ENCODE measurements around the gene GBX2. TPM values are rescaled to one million over a fixed set of nuclear protein-coding genes. Genes with fewer than 3 reads are reported as not detected.

GBX2 gene
- total and polyA plus RNA-seq, 2 experiments from 2014 or later = not detected

DNA sequence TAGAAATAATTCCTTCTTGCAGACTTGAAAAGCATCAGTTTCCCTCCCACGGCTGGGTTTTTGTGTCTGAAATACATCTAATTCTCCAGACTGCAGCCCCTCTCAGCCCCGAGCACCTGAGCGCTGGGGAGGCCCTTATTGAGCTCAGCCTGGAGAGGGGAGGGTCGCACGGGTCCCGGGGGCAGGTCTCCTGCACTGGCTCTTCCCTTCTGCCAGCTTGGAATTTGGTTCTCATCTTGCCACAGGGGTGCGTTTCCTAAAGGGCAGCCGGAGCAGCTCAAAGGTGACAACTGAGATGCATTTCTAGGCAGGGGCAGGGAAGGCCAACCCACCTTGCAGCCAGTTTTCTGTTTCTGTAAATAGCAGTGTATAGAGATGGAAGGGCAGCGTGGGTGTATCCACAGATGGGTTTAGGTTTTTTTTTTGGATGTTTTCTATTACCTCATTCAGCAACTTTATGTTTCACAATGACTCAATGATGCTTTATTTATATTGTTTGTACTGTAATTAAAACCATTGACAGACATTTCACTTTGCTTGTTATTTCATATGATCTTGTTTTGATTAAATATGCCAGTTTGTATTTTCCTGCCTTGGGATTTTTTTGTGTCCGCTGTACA, 37.0 kb downstream of the GBX2 start:
- Histone ChIP-seq H2AFZ (no peak overlapping the region), H3K9me3 (ENCODE audit: low read depth) (no peaks in the 10 kb centered on the region), H3K4me3 (no peak overlapping the region), H3K27ac (no peak overlapping the region), H4K20me1 (ENCODE audit: insufficient read depth) (no peaks in the 10 kb centered on the region), H3K4me1 (ENCODE audit: insufficient read depth) (no peaks in the 10 kb centered on the region), H3K79me2 (ENCODE audit: insufficient read depth) (no peaks in the 10 kb centered on the region), H3F3A (ENCODE audit: insufficient read depth) (no peaks in the 10 kb centered on the region), H3K9me2 (ENCODE audit: insufficient read depth) (no peaks in the 10 kb centered on the region), H3K4me2 (ENCODE audit: unreplicated experiment) (no peak overlapping the region), H3K36me3 (ENCODE audit: low read depth) (no peaks in the 10 kb centered on the region; the same call in 1 of the 2 replicates), H3K9ac (no peak overlapping the region), H3K27me3 (replicated peaks; ENCODE audit: insufficient read depth) (no peaks in the 10 kb centered on the region)
- in situ Hi-C loops (cut with MboI) = no loop called here
- peak; percentile 27 for DNase-seq
- WGBS, 2 experiments (ENCODE audit: low coverage in 1 of 2, low lambda C conversion rate in 2 of 2, missing lambda C conversion rate in 2 of 2) = 53 to 57% methylated on average over 10 of the region's 10 CpGs
- no peak for TF ChIP-seq EZH2 (IDR thresholded peaks at IDR 0.05; ENCODE audit: insufficient read depth, poor library complexity, severe bottlenecking)
- TF ChIP-seq EZH2phosphoT487 (IDR thresholded peaks at IDR 0.05; ENCODE audit: insufficient read depth, low read depth) = no peak

DNA sequence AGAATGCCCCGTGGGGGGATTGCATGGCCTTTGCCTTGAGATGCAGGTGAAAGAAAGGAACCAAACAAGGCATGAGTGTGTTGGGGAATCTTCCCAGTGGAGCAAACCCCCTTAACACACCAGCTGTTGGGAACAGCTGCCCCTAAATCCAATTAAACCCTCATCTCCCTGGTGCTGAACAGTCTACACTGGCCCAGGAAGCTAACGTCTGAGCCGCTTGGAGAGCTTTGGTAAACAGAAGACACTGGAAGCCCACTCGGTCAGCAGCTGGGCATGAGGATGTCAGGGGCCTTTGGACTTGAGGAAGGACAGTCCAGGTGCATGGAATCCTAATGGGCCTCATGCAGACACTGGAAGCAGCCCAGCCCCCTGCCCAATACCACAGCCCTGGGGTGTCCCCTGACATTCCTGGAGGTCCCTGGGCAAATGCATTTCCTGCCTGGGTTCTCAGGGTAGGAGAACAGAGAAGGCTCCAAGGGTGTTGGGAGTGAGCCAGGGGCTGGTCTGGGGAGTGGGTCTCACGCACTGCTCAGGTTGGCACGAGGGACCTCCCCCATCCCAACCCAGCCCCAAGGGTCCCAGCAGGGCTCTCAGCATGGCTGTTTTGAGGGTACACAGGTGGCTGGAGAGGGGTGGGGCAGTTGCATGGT, 37.7 kb downstream of the GBX2 start:
- Histone ChIP-seq H2AFZ (no peak overlapping the region), H3K4me1 (ENCODE audit: insufficient read depth) (no peaks in the 10 kb centered on the region), H3K9ac (no peak overlapping the region), H3K27ac (no peak overlapping the region), H3K4me3 (no peak overlapping the region), H3K9me3 (ENCODE audit: low read depth) (no peaks in the 10 kb centered on the region), H3K27me3 (replicated peaks; ENCODE audit: insufficient read depth) (no peaks in the 10 kb centered on the region), H4K20me1 (ENCODE audit: insufficient read depth) (no peaks in the 10 kb centered on the region), H3K4me2 (ENCODE audit: unreplicated experiment) (no peak overlapping the region), H3F3A (ENCODE audit: insufficient read depth) (no peaks in the 10 kb centered on the region), H3K9me2 (ENCODE audit: insufficient read depth) (no peaks in the 10 kb centered on the region), H3K36me3 (ENCODE audit: low read depth) (no peaks in the 10 kb centered on the region; the same call in 1 of the 2 replicates), H3K79me2 (ENCODE audit: insufficient read depth) (no peaks in the 10 kb centered on the region)
- in situ Hi-C loops (cut with MboI) = no loop called here
- DNase-seq = no peak
- 91 to 94% methylated on average over 5 to 6 of the region's 6 CpGs for WGBS, 2 experiments (ENCODE audit: low coverage in 1 of 2, low lambda C conversion rate in 2 of 2, missing lambda C conversion rate in 2 of 2)
- no peak for TF ChIP-seq EZH2phosphoT487 (IDR thresholded peaks at IDR 0.05; ENCODE audit: insufficient read depth, low read depth)
- TF ChIP-seq EZH2 (IDR thresholded peaks at IDR 0.05; ENCODE audit: insufficient read depth, poor library complexity, severe bottlenecking) = no peak

DNA sequence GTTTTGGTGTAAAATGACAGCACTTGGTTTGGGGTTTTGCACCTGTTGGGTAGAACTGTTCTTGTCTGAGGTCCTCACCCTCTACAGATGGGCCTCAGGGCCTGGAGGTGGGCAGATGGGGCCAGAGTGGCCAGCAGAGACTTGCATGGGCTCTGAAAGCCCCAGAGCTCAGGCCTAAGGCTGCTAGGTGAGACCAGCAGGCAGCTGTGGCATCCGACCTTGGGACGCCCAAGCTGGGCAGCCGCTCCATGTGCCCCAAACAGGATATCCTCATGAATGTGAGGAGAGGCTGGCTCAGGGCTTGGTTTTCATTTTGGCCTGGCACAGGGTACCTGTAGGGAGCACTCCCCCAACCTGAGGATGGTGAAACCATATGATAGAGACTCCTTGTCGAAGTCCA, 38.3 kb downstream of the GBX2 start:
- 97 to 98% methylated on average over 4 of the region's 4 CpGs for WGBS, 2 experiments (ENCODE audit: low coverage in 1 of 2, low lambda C conversion rate in 2 of 2, missing lambda C conversion rate in 2 of 2)
- H3K9me2 ChIP-seq (ENCODE audit: insufficient read depth) = no peaks in the 10 kb centered on the region
- H3F3A ChIP-seq (ENCODE audit: insufficient read depth) = no peaks in the 10 kb centered on the region
- no peak overlapping the region for H3K9ac ChIP-seq
- no peaks in the 10 kb centered on the region for H3K27me3 ChIP-seq (replicated peaks; ENCODE audit: insufficient read depth)
- in situ Hi-C loops (cut with MboI) = no loop called here
- no peaks in the 10 kb centered on the region for H3K4me1 ChIP-seq (ENCODE audit: insufficient read depth)
- H2AFZ ChIP-seq = no peak overlapping the region
- no peak overlapping the region for H3K4me2 ChIP-seq (ENCODE audit: unreplicated experiment)
- no peaks in the 10 kb centered on the region; the same call in 1 of the 2 replicates for H3K36me3 ChIP-seq (ENCODE audit: low read depth)
- H3K4me3 ChIP-seq = no peak overlapping the region
- H4K20me1 ChIP-seq (ENCODE audit: insufficient read depth) = no peaks in the 10 kb centered on the region
- H3K79me2 ChIP-seq (ENCODE audit: insufficient read depth) = no peaks in the 10 kb centered on the region
- TF ChIP-seq EZH2 (IDR thresholded peaks at IDR 0.05; ENCODE audit: insufficient read depth, poor library complexity, severe bottlenecking) (no peak), EZH2phosphoT487 (IDR thresholded peaks at IDR 0.05; ENCODE audit: insufficient read depth, low read depth) (no peak)
- DNase-seq = no peak
- no peak overlapping the region for H3K27ac ChIP-seq
- H3K9me3 ChIP-seq (ENCODE audit: low read depth) = no peaks in the 10 kb centered on the region

DNA sequence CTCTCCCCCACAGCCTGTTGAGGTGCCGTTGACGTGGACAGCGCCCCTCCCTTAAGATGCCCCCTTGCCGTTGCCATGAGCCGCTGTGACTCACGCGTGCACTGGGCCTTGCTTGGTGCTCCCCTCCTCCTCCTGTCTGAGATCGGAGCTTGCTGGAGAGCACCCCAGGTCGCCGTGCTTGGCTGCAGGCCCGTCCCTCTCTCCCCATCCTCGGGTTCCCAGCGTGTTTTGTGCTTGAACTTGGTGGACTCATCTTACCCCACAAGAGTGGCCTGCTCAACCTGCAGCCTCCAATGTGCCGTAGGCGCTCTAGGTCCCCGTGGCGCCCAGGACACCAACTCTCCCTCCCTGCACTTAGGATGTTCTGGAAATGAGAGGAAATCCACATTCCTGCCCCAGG, 39.9 kb downstream of the GBX2 start:
- H3K4me2 ChIP-seq (ENCODE audit: unreplicated experiment) = no peak overlapping the region
- H2AFZ ChIP-seq = no peak overlapping the region
- H3K9me2 ChIP-seq (ENCODE audit: insufficient read depth) = no peaks in the 10 kb centered on the region
- no peak for TF ChIP-seq EZH2phosphoT487 (IDR thresholded peaks at IDR 0.05; ENCODE audit: insufficient read depth, low read depth)
- no peak for TF ChIP-seq EZH2 (IDR thresholded peaks at IDR 0.05; ENCODE audit: insufficient read depth, poor library complexity, severe bottlenecking)
- no peak overlapping the region for H3K4me3 ChIP-seq
- H3K27me3 ChIP-seq (replicated peaks; ENCODE audit: insufficient read depth) = no peaks in the 10 kb centered on the region
- no peaks in the 10 kb centered on the region for H4K20me1 ChIP-seq (ENCODE audit: insufficient read depth)
- no peak overlapping the region for H3K9ac ChIP-seq
- no peaks in the 10 kb centered on the region for H3K9me3 ChIP-seq (ENCODE audit: low read depth)
- no peaks in the 10 kb centered on the region for H3K79me2 ChIP-seq (ENCODE audit: insufficient read depth)
- H3K4me1 ChIP-seq (ENCODE audit: insufficient read depth) = no peaks in the 10 kb centered on the region
- in situ Hi-C loops (cut with MboI) = no loop called here
- no peak for DNase-seq
- 85 to 89% methylated on average over 16 to 17 of the region's 17 CpGs for WGBS, 2 experiments (ENCODE audit: low coverage in 1 of 2, low lambda C conversion rate in 2 of 2, missing lambda C conversion rate in 2 of 2)
- no peaks in the 10 kb centered on the region for H3F3A ChIP-seq (ENCODE audit: insufficient read depth)
- no peak overlapping the region for H3K27ac ChIP-seq
- H3K36me3 ChIP-seq (ENCODE audit: low read depth) = no peaks in the 10 kb centered on the region; the same call in 1 of the 2 replicates
